SKM-1 (cell line): ENCODE measurements around the gene MOB2.

Experiments used
- DNase-seq: peaks from one replicate; lab custom pipeline; 2025; ENCODE audit not compliant: unreplicated experiment; lab: John Stamatoyannopoulos, UW

Gene MOB2

DNA sequence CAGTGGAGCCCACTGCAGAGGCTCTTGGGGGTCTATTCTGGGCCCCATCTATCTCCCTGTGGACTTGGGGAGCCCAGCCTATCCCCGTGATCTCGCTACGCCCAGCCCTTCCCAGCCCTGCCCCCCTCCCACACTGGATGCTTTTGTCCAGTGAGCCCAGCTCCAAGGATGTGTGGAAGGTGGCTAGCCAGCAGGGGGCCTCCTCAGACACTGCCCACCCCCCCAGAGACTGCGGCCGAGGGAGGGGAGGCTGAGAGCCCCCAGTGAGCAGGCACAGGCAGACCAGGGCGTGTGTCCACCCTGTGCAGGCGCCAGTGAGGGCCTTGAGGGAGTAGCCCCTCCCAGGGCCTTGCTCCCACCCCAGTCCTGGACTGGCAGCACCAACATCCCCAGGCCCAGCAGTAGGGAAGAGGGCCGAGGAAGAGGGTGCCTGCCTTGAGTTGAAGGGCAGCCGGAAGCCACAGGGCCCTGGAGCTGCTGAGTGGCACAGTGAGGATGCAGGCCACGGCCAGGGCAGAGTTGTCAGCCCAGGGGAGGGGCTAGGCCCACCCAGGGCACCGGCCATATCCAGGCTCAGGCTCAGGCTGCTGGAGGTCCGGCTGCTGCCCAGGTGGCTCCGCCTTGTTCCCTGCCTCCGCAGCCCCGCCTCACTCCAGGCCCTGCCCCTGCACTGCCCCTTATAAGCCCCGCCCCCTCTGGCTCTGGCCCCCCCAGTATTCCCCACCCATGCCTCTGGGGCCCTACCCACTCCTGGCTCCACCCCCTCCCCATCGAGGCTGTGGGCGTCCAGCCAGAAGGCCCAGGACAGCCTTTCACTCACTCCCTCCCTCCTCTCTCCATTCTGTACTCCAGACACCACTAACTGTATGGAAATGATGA lies 28.0 kb downstream of the MOB2 start:
- no peak for DNase-seq

DNA sequence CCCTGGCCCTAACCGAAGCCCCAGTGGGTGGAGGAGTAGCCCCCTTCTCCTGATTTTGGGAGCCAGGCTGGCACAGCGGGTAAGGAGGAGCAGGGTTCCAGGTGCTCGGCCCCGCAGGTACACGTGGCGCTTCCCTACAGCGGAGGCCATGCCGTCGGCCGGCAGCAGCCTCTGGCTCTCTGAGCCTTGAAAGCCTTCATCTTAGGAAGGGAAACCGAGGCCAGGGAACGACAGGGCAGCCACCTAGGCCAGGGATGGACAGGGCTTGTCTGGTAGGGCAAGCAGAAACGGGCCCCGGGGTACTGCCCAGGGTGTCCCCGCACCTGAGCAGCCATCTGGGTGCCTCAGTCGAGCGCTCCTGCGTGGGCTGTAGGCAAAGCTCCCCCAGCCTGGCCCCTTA lies 28.7 kb downstream of the MOB2 start:
- DNase-seq, result no peak

DNA sequence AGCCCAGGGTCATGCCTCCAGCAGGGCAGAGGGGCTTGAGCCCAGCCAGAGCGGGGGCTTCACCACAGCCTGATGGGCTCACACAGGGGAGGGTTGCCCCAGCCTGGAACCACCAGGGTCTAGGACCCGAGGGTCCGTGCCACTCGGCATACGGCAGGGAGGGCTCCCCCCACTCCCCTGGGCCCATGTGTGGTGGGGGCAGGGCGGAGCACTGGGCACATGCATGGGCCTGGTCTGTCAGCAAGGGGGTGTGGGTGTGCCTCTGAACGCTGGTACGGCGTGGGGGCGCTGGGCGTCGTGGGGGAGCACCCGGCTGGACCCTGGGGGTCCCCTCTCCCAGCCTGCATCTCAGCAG lies 29.3 kb downstream of the MOB2 start:
- DNase-seq, result no peak

DNA sequence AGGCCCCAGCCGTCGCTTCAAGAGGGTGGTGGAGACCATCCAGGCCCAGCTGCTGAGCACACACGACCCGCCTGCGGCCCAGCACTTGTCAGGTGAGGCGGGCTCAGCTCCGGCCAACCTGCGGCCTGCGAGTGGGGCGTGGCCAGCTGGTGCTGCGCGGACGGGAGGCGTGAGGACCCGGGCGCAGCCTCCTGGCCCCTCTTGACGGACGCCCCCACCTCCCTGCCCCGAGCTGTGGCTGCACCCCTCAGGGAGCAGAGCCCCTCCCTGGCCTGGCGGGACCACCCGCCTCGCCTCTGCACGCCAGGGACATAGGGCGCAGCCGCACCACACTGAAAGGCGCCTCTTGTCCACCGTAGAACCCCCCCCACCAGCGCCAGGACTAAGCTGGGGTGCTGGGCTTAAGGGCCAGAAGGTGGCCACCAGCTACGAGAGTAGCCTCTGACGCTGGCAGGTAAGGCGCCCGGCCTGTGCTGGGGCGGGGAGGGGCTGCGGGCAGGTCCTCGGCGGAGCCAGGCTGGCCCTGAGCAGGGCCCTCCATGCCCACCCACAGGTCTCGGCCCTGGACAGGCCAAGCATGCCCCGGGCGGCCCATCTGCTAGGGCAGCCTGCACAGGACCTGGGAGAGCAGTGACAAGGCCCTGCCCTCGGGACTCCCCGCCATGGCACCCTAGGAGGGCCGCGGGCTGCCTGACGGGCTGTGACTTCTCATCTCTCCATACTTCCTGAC lies 29.8 kb downstream of the MOB2 start:
- DNase-seq, result no peak

DNA sequence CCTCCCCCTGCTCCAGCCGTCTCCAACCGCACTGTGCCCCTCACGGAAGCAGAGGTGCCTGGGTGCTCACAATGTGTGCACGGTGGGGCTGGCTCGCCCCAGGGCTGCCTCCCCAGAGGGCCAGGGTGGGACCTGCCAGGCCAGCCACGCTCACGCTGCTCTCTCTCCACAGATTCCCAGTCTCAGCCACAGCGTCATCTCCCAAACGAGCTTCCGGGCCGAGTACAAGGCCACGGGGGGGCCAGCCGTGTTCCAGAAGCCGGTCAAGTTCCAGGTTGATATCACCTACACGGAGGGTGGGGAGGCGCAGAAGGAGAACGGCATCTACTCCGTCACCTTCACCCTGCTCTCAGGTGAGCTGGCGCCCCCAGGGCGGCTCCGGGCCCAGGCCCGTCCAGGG lies 30.4 kb downstream of the MOB2 start:
- DNase-seq, result no peak

DNA sequence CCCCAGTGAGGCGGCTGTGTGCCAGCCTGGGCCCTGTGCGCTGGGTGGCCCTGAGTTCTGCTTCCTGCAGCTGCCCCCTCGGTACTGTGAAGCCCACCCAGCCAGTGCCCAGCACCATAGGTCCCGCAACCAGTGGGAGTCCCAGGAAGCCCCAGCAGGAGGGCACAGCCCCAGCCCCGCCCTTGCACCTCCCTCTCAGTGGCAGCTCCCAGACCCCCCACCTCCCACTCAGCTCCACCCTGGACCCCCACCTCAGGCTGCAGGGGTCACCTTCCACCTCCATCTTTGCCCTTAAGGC lies 30.9 kb downstream of the MOB2 start:
- no peak for DNase-seq

DNA sequence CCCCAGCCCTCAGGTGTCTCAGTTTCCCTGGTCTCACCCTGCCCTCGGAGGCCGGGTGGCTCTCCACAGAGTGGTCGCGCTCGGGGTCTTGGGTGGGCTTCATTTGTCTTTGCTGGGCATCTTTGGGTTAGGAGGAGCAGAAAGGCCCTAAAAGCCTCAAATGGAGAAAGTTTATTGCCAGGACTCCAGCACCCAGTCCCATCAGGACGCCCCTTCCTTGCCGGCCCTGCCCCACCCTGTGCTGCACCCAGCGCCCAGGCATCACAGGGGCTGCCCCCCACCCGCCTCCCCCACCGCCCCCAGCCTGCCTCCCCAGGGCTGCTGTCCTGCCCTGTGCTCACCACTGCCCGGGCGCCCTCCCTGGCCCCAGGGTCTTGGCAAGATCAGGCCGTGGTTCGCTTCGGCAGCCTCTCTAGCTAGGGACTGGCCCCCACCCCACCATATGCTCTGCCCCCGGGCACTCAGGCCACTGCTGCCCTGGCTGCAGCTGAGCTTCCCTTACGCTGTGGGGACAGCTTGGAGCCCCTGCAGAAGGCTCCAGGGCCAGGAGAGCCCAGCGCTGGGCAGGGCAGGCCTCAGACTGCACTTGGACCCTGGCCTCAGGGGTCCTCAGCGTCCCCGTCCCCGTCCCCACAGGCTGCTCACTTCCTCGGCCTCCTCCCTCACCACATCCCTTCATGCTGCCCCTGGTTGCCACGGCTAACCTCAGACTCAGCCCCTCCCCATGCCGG lies 31.4 kb downstream of the MOB2 start:
- no peak for DNase-seq

DNA sequence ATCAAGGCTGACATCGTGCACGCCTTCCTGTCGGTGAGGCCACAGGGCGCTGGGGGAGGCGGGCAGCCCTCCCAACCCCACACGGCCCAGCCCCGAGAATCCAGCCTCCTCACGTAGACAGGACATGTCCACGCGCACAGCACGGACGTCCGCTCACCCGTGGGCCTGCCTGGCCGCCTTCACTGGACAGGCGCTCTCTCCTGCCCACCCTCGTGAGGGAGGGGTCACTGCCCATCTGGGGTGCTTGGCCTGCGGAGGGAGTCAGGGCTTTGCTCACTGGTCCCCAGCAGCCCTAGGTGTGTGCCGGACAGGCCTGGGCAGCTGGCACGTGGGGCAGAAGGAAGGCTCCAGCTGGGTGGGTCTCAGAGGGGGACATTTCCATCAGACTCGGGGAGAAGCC lies 32.0 kb downstream of the MOB2 start:
- no peak for DNase-seq

DNA sequence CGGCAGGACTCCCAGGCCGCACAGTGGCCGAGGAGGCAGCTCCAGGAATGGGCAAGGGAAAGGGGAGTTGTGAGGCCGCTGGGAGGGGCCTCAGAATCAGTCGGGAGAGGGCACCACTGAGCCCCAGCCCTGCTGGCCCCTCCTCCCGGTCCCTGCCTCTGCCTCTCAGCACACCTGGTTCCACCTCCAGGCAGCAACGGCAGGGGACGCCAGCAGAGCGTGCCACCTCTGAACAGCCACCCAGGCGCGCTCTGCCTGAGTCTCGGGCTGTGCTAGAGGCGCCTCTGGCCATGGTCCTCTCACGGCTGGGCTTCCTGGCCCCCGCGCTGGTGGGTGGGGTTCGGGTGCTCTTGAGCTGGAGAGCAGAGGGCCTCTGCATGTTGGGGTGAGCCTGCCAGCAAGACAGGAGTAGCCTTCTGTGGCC lies 33.0 kb downstream of the MOB2 start:
- no peak for DNase-seq

DNA sequence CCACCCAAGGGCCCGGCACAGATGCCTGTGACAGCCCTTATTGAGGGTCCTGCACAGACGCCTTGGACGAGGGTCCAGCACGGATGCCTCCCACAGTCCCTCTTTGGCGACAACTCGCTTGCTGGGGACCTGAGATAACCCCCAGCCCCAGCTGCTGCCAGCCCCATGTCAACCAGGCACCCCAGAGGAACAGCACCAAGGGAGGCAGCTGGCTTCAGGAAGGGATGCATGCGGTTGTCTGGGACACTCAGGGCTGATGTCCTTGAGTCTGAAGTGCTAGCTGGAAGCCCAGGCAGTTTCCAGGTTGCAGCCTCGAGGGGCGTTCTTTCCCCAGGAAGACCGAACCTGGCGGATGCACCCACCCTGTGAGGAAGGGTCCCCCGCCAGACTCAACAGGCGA lies 33.8 kb downstream of the MOB2 start:
- DNase-seq, result no peak

DNA sequence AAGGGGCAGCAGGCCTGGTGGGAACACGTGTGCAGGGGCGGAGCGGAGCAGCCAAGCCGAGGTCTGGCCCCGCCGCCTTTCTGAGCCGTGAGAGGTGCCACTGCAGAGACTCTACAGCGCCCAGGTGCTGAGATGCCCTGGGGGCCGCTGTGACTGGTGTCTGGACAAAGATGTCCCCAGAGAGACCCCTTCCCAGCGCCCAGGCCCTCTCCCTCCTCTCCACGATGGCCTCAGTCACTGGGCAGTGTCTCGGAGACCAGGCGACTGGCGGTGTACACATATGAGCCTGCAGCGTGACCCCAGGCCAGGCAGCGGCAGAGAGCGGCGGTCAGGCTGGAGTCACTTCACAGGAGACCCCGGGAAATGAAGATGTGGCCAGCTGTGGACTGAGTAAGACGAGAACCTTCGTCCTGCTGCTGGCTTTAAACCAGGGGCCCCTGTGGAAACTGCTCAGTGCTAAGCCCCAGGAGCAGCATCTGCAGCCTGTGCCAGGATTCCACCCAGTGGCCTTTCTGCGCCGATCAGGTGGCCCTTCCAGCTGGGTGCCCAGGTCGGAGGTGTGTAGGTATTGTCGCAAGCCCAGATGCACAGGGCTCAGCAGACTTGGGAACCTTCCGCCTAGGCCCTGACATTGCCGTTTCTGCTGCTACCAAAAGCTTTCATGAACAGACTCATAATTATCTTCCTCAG lies 34.7 kb downstream of the MOB2 start:
- no peak for DNase-seq

DNA sequence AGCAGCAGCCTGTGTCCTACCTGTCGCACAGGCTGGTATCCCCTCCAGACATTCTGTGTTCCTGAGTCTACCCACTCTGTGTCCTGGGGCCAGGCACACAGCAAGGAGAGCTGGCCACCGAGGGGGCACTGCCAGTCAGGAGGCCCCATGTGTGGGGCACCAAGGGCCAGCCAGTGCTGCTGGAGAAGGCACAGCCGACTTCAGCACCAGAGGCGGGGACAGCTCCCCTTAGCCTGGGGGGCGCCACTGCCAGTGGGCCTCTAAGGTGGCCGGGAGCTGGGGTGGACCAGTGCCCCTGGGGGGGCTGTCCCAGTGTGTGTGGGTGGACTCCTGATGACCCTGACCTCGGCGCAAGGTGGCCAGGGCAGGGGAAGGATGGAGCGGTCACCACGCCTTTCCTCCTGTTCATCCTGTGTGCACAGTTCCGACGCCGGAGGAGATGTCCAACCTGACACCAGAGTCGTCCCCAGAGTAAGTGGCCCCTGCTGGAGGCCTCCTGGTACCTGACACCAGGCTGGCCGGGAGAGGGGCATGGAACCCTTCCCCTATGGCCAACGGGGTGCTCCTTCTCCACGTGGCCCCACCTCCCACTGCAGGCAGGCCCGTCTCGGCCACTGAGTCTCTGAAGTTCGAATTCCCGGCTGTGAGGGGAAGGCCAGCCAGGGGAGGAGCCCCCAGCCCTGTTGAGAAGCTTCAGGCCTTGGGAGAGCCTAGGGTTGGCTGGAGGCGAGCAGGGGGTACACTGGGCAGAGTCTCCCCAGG lies 35.4 kb downstream of the MOB2 start:
- no peak for DNase-seq

DNA sequence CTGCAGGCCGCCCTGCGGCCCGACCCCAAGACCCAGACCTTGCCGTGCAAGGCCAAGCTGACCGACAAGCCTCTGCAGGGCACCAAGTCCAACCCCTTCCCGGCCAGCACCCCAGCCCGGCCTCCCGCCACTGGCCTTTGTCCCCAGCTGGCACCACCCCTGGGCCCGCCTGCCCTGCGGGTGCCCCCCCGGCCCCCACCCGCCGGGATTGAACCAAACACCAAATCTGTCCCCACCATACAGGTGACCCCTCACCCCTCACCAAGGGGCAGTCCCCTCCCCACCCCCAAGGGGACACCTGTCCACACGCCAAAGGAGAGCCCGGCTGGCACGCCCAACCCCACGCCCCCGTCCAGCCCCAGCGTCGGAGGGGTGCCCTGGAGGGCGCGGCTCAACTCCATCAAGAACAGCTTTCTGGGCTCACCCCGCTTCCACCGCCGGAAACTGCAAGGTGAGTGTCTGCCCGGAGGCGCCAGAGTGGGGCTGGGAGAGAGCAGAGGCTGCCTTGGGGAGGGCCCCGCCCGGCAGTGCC lies 36.2 kb downstream of the MOB2 start:
- no peak for DNase-seq

DNA sequence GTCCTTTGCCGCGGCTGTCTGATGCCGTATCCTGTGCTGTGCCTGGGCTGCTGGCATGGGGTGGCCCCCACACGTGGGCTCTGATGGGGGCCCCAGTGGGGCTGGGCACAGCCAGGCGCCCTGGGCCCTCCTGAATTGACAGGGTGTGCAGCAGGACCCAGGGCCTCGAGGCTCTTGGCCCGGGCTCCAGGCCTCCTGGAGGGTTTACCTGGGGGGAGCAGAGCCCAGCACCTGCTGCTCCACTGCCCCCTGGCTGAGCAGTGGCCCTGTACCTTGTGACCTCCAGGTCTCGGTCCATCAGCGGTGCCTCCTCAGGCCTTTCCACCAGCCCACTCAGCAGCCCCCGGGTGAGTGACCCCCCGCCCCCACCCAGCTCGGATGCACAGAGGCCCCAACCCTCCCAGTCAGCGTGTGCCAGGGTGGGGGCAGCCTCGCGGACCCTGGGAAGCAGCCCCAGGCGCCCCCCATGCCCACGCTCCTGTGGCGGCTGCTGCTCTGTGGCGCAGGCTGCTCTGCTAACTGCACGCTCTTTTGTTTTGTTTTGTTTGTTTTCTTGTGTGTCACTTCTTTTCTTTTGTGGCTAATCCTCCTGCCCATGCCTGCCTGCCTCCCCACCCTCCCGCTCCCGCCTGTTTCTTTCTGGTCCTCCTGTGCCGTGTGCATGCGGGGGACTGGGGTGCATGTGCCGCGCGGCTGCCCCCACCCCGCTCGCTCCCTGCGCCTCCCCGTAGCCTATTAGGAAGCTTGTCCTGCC lies 36.9 kb downstream of the MOB2 start:
- DNase-seq, result no peak

DNA sequence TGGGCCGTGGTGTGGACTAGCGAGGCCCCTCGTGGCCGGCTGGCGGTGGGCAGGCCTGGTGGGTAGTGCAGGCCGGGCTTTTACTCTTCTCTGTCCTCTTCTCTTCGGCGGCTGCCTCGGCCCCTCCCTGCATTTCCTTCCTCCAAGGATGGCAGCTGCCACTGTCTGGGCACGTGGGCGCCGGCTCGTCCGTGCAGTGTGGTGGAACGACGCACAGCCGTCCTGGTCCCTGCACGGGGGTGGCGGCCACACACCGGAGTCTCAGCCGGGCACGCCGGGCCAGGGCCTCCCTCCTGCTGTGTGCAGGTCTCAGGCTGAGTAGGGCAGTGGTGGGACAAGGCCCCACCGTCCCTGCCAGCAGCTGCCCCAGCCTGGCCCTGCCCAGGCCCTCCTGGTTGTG lies 37.7 kb downstream of the MOB2 start:
- DNase-seq, result no peak

DNA sequence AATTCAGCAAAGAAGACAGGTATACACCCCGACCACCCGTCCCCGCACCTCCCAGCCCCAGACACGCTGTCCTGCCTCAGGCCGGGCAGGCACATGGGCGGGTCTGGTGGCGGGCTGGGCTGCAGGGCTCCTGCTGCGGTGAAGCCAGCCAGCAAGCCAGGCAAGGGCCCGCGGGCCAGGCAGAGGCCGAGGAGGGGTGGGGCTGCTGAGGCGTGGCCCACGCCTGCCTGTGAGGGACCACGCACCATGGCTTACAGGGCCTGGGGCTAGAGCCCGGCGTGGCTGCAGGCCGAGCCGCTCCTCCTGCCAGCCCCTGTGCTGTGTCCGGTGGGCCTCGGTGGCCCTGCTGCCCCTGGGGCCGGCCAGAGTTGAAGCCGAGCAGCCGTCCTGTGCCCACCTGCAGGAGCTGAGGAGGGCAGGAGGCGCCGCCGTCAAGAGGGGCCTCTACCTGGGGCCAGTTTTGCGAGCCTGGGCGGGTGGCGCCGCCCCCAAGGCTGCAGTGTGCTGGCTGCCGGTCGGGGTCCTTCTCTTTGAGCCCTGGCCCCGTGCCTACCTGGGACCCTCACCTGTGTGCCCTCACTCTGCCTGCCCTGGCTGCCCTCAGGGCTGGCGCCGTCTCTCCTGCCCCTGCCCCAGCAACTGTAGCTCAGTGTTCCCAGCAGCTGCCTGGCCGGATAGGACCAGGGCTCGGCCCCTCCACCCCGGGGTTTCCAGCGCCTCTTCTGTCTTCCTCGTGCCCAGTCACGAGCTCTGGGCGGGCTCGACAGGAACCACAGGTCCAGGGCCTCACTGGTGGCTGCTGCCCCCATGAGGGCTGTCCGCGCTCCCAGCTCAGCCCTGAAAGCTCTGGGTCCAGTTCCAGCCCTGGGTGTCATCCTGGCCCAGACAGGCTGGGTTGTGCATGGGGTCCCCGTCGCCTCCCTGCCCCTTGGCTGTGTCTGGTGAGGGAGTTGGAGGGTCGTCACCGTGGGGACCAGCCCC lies 38.4 kb downstream of the MOB2 start:
- DNase-seq, result no peak

DNA sequence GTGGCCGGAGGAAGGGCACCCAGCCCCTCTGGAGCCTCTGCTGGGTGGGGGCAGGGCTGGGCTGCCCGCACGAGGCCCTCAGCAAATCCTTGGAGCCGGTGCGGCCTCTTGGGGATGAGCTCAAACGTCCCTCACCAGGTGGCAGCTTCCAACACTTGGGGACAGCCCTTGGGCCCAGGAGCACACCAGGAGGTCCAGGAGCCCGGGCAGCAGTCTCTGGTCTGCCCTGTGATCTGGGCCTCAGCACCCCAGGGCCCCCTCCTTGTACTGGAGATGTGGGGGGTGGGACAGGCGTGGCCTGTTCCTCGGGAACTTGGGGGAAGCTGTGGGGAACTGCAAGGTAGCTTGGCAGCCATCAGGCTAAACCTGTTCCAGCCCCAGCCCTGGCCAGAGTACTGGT lies 40.0 kb downstream of the MOB2 start:
- DNase-seq, result no peak

DNA sequence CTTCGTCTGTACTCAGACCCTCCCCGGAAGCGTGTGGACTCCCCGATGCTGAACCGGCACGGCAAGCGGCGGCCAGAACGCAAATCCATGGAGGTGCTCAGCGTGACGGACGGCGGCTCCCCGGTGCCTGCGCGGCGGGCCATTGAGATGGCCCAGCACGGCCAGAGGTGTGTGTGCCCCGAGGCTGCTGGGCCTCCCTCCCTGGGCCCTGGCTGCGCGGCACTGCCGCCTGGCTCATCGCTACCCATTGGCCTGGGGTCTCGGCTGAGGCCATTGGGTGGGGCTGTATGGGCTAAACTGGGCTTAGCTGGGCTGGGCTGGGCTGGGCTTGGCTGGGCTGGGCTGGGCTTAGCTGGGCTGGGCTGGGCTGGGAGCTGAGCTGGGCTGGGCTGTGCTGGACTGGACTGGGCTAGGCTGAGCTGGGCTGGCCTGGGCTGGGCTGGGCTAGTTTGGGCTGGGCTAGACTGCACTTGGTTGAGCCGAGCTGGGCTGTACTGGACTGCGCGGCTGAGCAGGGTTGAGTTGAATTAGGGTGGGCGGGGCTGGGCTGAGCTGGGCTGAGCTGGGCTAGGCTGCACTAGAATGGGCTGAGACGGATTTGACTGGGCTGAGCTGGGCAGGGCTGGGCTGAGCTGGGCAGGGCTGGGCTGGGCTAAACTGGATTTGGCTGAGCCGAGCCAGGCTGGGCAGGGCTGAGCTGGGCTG lies 40.7 kb downstream of the MOB2 start:
- no peak for DNase-seq
